Measurements from ENCODE around the gene HBS1L.

The HBS1L gene

GRCh38 chr6:135030532-135031178, 24.0 kb downstream of the HBS1L start:
- no peak for DNase-seq

GRCh38 chr6:135030056-135030473, 24.6 kb downstream of the HBS1L start:
- DNase-seq: no peak

GRCh38 chr6:135025775-135026174, 28.8 kb downstream of the HBS1L start:
- DNase-seq: no peak

- DNase-seq: no peak
These were observed 29.4 kb downstream of the HBS1L start for GRCh38 chr6:135025175-135025574.

- no peak for DNase-seq
These were observed 32.4 kb downstream of the HBS1L start for GRCh38 chr6:135022050-135022697.

- no peak for DNase-seq
These were observed 33.1 kb downstream of the HBS1L start for GRCh38 chr6:135021310-135022049.

- DNase-seq: no peak
These were observed 35.7 kb downstream of the HBS1L start for GRCh38 chr6:135018941-135019340.

- DNase-seq: no peak
These were observed 36.6 kb downstream of the HBS1L start for GRCh38 chr6:135018052-135018451.

- DNase-seq: no peak
These were observed 40.2 kb downstream of the HBS1L start for GRCh38 chr6:135014353-135014832.

GRCh38 chr6:135013211-135013610, 41.4 kb downstream of the HBS1L start:
- DNase-seq: no peak

- no peak for DNase-seq
These were observed 41.9 kb downstream of the HBS1L start for GRCh38 chr6:135012764-135013163.

GRCh38 chr6:135012349-135012748, 42.3 kb downstream of the HBS1L start:
- DNase-seq: no peak

GRCh38 chr6:135008941-135009290, 45.7 kb downstream of the HBS1L start:
- no peak for DNase-seq

- DNase-seq: no peak
These were observed 46.3 kb downstream of the HBS1L start for GRCh38 chr6:135008072-135008940.

GRCh38 chr6:135006386-135006914, 48.2 kb downstream of the HBS1L start:
- no peak for DNase-seq

GRCh38 chr6:135004399-135004798, 50.2 kb downstream of the HBS1L start:
- DNase-seq: no peak

- no peak for DNase-seq
These were observed 51.5 kb downstream of the HBS1L start for GRCh38 chr6:135002974-135003703.

GRCh38 chr6:135002229-135002844, 52.3 kb downstream of the HBS1L start:
- peak; percentile 34 for DNase-seq

GRCh38 chr6:134999107-134999506, 55.5 kb downstream of the HBS1L start:
- DNase-seq: no peak

GRCh38 chr6:134997133-134997995, 57.3 kb downstream of the HBS1L start:
- no peak for DNase-seq

GRCh38 chr6:134995536-134995935, 59.1 kb downstream of the HBS1L start:
- DNase-seq: no peak
